NCI-H2227 (cell line): Measurements from ENCODE around the gene CYS1.
A peak's percentile ranks its signal among the peaks of the same experiment; 100 is the strongest.

Experiments
- DNase-seq: peaks from one replicate; lab custom pipeline; 2025; ENCODE audit not compliant: unreplicated experiment; lab: John Stamatoyannopoulos, UW

The CYS1 gene

DNA sequence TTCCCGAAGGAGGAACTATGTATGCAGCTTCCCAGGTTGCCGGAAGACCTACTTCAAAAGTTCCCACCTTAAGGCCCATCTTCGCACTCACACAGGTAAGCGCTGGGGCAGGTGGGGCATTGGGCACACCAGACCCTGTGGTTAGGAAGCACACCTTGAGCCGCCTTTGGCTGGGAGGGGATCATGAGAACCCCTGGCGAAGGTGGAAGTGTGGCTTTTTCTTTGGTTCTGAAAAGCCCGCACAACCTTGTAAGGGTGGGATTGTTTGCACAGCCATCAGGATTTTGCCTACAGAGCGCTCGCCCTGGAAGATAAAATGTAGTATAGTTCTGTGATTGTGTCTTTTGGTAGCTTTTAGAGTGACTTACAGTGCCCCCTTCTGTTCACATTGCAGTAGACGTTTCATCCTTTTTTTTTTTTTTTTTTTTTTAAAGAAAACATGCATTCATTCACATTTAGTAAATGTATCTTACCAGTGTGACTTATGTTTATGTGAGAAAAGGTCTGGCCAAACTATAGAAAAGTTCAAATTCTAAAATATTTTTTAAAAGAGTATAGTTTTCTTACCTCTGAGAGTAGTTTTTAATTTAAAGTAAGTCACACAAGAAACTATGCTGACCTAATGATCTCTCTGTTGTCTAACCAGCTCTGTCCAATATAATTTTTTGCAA is 31.6 kb downstream of the CYS1 start:
- DNase-seq, result peak; percentile 64

DNA sequence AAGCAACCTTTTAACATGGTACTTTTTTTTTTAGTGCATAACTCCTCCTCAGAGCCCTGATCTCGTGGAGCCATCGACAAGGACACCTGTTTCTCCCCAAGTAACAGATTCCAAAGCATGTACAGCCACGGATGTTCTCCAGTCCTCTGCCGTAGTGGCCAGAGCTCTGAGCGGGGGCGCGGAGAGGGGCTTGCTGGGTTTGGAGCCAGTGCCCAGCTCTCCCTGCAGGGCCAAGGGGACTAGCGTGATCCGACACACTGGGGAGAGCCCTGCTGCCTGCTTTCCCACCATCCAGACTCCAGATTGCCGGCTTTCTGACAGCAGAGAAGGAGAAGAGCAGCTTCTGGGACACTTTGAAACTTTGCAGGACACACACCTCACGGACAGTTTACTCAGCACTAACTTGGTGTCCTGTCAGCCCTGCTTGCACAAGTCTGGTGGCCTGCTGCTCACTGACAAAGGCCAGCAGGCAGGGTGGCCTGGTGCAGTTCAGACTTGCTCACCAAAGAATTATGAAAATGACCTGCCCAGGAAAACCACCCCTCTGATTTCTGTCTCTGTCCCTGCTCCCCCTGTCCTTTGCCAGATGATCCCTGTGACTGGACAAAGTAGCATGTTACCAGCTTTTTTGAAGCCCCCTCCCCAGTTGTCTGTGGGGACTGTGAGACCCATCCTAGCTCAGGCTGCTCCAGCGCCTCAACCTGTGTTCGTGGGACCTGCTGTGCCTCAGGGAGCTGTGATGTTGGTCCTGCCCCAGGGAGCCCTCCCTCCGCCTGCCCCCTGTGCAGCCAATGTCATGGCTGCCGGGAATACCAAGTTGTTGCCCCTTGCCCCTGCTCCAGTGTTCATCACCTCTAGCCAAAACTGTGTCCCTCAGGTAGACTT is 32.4 kb downstream of the CYS1 start:
- DNase-seq, result no peak

DNA sequence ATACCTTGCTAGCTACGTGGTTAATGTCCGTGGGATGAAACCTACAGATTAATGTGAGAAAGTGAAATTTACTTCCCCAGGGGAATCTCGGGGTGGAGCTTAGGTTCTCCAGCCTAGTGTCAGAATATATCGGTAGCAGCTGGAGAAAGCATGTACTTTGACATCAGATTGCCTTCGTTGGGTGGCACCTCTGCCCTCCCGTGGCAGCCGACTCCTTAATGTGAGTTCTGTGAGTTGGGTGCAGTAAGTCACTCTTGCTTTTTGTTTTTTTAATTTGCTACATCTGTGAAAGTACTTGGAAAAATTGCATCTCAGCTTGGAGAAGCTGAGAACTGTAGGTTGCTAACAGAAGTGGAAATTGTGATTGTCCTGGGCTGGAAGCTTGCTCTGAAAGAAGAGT is 33.3 kb downstream of the CYS1 start:
- no peak for DNase-seq

DNA sequence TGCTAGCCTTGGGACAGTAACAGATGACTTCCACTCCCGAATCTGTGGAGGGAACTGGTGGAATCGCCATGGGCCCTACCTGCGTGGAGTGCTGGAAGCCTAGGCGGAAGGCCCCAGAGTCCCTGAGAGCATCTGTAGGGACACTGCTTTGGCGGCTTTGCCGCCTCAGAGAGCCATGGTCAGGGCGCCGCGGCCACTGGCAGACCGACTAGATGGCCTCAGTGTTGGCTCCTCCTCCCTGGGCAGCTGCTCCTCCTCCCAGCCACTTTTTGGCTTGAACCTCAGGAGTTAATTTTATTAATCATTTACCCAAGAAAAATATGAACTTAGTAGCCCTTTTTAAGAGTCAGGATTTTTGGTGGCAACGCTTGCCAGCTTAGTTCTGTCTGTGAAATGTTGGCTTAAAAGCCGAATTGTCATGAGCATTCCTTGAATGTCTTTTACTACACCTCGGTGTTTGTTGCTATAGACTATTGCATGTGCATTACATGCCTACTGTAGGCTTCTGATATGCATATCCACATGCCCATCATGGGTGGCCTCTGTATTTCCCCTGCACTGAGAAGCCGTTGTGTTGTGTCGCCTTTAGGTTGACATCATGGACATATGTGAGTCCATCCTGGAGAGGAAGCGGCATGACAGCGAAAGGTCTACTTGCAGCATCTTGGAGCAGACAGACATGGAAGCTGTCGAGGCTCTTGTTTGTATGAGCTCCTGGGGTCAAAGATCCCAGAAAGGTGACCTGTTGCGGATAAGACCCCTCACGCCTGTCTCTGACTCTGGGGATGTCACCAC is 34.5 kb downstream of the CYS1 start:
- no peak for DNase-seq

DNA sequence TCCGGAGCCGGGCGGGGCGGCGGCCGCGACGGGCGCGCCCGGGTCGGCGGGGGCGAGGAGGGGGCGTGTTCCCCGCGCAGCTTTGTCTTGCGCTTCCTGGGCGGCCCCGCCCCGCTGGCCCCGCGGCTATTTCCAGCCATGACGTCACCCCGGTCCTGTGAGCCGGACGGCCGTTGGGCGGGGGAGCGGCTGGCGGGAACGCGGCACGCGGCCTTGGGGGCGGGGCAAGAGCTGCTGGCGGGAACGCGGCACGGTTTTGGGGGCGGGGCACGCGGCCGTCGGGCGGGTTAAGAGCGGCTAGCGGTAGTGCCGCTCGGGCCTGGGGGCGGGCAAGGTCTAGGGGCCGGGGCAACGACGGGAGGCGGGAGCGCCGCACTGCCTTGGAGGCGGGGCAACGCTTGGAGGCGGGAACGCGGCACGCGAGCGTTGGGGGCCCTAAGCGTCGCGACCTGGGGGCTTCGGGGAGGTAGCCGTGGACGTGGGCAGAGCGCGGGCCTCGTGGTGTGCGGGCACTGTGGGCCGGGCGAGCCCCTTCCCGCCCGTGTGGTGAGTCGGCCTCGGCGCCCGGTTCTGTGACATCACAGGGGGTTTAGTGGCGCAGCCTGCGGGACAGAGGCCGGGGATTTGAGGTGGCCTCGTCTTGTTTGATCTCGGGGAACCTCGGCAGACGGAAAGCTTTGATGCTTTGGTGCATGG is 36.2 kb downstream of the CYS1 start:
- peak; percentile 99 for DNase-seq

DNA sequence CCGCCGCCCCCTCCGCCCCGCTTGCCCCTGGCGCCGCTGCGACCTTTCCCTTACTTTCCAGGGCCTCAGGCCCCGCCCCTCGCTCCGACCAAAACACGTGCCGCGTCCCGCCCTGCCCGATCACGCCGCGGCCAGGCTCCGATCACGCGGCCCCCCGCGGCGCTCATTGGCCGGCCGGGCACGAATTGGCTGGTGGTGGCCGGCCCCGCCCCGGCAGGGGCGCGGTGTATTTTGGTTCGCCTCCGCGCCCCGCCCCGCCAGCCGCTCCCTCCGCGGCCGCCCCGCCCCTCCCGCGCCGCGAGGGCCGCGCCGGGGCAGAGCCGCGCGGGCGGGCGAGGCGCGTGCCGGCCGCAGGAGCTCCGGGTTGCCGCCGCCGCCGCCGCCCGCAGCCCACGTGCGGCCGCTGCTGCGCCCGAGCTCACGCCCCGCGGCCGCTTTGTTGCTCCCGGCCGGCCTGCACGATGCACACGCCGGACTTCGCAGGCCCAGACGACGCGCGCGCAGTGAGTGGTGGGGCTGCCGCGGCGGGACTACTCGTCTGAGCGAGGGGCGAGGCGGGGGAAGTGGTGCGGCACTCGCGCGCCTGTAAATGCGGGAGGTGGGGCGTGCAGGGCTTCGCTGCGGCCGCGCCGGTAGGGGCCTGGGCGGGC is 36.8 kb downstream of the CYS1 start, which contains the start of gene KLF11:
TSS of gene KLF11 (plus strand) at position 295 of the 650 bp plus-strand sequence. CDS start at position 462, 167 bp downstream.
- DNase-seq, result peak; percentile 98

DNA sequence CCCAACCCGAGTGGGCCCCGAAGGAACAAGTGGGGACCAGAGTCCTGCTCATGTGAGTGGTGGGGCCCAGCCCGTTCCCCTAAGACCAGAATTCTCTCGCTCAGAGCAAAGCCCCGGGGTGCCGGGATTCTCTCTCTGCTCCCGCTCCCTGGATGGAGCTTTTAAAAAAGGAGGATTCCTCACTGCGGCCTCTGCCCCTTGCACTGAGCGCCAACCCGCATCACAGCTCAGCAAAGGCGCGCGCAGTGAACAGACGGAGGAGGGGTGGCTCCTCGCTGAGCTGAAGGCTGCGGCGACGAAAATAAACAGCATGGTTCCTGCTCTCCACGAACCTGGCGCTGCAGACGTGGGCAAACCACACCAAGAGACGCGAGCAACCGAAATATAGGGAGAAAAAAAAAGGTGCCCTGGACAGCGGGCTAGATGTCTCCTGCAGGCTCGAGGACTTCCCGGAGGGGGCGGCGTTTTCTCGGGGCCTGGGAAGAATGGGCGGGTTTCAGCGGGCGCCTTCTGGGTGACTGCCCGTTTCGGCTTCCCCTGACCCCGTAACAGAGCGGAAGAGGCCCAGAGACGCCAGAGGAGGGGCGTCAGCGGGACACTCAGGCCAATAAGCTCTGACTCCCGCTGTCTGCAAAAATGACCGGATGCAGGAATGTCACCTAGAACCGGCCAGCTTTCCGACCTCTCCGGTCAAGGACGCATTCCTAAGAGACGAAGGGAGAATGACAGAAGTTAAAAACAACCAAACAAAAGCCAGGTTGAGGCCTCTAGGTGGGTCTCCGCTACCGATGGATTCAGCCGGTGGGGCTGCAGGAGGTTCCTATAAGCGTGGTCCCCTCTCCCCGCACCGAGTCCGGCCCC is 37.7 kb downstream of the CYS1 start:
- peak; percentile 83 for DNase-seq

DNA sequence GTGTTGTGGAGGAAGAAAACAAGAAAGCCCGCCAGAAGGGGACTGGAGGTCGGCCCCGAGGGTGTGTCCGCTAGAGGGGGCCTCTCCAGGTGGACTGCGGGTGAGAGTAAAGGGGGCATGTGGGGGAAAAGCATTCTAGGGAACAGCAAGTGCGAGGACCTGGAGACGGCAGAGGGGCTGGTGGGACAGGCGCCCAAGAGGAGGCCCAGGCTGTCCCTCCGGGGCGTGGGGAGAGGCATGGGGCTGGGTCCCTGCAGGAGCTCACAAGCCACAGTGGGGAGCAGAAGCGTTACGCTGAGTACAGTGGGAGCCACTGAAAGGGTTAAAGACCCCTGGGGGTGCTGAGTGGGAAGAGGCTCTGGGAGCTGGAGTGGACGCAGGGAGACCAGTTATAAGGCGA is 38.5 kb downstream of the CYS1 start:
- DNase-seq, result no peak

DNA sequence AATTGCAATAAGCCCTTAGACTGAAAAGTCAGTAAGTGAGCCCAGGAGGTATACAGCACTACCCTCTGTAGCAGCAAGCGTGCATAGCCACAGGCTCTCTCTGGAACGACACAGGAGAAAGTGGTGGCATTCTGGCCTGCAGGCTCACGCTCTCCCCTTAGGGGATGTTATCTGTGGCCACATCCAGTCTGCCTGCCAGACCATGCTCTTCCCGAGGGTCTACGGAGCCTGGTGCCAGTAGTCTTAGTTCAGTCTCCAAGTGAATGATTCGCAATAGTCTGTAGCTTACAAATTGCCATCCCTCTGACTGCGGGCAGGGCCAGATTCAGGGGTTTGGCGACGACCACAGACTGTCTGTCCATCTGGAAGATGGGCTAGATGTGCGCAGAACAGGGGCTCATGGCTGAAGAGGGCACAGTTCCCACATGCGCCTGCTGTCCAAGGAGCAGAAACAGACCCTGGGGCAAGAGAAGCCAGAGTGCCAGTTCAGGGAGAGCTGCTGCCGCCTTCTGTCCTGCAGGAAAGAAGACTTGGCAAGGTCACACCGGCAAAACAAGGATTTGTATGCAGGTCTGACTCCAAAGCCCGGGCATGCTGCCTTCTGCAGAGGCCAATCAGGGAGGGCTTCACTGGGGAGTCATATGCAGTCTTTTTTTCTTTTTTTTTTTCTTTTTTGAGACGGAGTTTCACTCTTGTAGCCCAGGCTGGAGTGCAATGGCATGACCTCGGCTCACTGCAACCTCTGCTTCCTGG is 40.4 kb downstream of the CYS1 start:
- no peak for DNase-seq

DNA sequence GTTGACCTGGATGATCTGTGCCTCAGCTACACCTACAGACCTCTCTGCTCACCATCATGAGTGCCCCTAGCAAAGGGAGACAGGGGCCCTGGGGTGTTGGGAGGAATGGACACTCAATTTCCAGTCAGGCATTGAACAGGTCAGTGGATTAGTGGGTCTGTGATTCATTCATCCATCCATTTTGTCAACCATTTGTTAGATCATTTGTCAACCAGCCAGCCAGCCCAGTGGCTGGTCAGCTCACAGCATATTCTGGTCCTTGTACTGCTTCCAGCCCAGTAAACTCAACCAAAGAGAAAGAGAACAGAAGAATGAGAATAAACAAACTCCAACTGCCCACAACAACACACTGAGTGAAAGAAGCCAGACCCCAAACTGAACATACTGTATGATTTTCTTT is 41.5 kb downstream of the CYS1 start:
- no peak for DNase-seq

DNA sequence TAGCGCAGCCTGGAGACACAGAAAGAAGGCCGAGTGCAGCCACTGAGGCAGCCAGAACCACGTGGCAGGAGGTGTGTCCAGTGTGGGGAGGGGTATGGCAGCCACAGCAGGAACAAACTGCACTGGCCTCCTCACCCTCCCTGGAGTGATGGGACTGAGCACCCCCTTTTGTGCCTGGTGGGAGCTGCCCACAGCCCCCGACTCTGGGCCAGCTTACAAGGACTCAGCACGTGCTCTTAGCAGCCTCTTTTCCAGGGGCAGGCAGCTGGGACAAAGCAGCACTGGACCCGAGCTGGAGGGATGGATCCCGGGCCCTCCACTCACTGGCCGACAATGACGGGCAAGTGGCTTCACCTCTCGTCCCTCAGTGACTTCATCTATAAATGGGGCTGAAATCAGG is 42.1 kb downstream of the CYS1 start:
- no peak for DNase-seq

DNA sequence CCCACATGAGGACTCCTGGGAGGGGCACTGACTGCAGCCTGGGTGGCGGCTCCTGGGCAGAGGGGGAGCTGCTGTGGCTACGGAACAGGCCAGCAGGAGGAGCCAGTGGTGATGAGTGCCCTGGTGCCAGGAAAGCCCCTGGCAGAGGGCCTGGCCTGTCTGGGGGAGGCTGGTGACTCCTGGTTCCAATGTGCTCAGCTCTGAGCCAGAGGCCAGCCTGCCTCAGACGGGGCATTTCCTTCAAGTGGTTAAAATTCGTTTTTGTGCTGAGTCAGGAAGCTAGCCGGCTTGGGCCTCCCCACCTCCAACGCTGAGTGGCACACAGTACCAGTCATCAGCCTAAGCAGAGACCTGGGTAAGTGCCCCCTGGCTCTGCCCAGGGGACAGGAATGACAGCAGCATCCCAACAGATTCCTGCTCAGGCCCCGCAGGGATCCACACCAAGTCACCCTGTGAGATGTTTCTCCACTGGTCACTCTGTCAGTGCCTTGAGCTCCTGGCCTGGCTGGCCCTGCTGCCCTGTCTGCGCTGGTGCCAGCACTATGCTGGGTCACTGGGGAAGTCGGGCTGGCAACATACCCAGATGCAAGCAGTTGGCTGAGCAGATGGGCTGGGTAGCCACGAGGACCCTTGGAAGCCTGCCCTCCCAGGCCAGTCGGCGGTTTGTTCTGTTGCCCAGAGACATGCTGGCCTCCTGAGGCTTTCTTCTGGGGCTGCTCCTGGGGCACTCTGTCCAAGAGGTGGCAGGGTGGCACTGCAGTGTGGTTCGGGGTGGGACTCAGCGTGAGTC is 43.9 kb downstream of the CYS1 start:
- DNase-seq, result peak; percentile 26

DNA sequence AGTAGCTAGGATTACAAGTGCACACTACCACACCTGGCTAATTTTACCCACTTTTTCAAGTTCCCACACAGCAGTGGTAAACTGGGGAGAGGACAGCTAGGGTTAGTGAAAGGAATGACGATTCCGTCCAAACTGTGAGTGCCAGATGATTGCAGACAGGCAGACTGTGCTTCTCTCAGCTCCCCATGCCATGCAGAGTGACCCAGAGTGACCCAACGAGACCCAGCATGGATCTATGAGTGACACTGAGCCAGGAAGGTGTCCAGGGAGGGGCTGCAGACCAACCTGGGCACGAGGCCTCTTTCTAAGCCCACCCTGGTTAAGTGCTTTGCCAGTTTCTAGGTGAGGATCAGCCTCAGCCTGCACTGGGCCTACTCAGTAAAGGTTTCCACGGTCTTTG is 44.6 kb downstream of the CYS1 start:
- DNase-seq, result no peak

DNA sequence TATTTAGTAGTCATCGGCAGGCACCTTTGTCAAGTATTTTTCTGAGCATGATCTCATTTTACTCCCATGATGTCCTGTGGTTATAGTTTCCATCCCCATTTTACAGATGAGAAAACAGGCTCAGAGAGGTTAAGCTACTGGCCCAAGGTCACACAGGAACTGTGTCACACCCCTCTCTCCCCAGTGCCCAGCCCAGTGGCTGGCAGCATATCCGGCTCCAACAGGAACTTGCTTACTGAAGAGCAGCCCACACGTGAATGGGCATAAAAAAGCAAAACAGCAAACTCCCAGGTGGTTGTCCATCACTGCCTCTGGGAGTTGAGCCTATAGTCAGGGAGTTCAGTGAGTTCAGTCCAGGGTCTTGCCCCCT is 45.2 kb downstream of the CYS1 start:
- DNase-seq, result no peak

DNA sequence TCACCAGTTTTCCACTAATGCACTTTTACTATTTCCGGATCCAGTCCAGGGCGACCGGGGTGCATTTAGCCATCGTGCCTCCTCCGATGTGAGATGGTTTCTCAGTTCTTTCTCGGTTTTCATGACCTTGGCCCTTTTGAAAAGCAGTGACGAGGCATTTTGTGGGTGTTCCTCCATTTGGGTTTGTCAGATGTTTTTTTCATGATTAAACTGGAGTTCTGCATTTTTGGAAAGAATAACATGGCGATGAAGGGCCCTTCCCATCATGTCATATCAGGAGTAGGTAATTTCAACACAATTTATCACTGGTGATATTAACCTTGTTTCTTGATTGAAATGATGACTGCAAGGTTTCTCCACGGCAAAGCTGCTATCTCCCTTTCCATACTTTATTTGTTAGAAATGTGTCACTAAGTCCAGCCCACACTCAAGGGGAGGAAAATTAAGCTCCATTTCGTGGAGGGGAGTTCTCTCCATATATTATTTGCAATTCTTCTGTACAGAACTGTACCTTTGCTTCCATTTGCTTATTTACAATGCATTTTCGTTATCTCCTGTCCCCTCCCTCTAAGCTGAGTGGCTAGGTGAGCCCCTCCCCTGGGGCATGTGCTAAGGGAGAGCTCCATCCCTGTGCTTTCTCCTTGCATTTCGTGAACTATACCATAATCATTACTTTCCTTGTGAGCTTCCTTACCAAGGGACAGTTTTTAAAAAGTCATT is 45.7 kb downstream of the CYS1 start:
- no peak for DNase-seq

DNA sequence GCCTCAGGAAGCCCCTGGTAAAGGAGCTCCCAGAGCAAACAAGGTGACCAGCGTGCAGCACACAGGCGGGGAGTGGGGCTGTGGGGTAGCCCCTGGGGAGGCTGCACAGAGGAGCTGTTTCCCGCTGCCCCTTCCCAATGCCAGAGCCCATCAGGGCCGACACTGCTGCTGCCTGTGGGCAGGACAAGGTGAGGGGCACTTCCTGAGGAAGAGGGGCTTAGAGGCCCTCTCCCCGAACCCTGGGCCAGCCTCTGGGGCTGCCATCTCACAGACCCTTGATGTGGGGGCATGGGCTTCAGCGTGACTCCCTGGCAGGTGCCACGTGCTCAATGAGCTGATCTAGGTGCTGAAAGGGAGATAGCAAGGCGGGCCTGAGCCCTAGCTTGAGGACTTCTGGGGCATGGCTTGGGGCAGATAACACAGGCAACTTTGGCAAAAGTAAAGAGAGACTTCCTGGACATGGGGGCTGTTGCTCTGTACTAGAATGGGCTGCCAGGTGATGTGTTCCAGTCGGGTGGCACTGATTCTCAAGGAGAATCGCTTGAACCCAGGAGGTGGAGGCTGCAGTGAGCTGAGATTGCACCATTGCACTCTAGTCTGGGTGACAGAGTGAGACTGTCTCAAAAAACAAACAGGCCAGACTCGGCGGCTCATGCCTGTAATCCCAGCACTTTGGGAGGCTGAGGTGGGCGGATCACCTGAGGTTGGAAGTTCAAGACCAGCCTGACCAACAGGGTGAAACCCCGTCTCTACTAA is 46.8 kb downstream of the CYS1 start:
- no peak for DNase-seq

DNA sequence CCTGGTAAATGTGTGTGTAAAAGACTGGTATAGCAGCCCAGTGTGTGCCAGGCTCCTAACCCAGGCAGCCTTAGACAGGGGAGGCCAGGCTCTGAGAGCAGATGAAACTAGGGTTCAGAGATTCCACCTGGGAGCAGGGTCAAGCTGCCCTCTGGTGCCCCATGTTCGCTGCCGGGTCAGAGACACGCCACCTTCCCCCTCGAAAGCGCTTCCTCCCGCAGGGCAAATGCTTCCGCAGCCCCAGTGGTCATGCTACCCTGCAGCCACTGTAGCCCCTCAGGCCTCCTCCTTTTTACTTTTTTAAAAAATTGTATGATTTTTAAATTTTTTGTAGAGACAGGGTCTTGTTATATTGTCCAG is 47.5 kb downstream of the CYS1 start:
- DNase-seq, result no peak
